DND-41 (cell line): ENCODE data around the gene CWH43.
"Not testable (repeated sequence)": the region's sequence is repeated elsewhere in the genome, so short reads cannot be mapped to it uniquely, and the experiment has no call there.

Experiments used
- ATAC-seq: fragments of 200-7000 bp; cut with Tn5 transposase; 3 replicates; pipeline ENCODE4 v1.9.1; 2021; ENCODE audit warnings: low read depth; ENCODE audit not compliant: insufficient read depth
- DNase-seq: peaks from one replicate; pipeline ENCODE4 v3.0.0-alpha.2; 2020
- H2AFZ ChIP-seq: 2 replicates; pipeline ENCODE4 v1.6.0; 2012; ENCODE audit warnings: low read depth, low read length
- H3K27ac ChIP-seq: 2 replicates; pipeline ENCODE4 v1.5.1; 2012; ENCODE audit warnings: low read length, inconsistent platforms
- H3K27me3 ChIP-seq: fragments of 200-600 bp; sonication (generic); 2 replicates; pipeline ENCODE4 v1.6.0; 2012; ENCODE audit warnings: low read length, mild to moderate bottlenecking, inconsistent platforms; ENCODE audit not compliant: insufficient read depth, poor library complexity
- H3K36me3 ChIP-seq: 2 replicates; pipeline ENCODE4 v1.5.1; 2012; ENCODE audit warnings: low read length, inconsistent platforms; ENCODE audit not compliant: insufficient read depth
- H3K4me1 ChIP-seq: 2 replicates; pipeline ENCODE4 v1.5.1; 2012; ENCODE audit warnings: mild to moderate bottlenecking, low read length; ENCODE audit not compliant: insufficient read depth
- H3K4me2 ChIP-seq: 2 replicates; pipeline ENCODE4 v1.6.0; 2012; ENCODE audit warnings: mild to moderate bottlenecking, moderate library complexity, low read length, inconsistent platforms; ENCODE audit not compliant: insufficient read depth
- H3K4me3 ChIP-seq, 2 experiments: fragments of 200-600 bp in 1 of 2; shearing (Covaris generic) in 1 of 2; 2 replicates each; pipeline ENCODE4 v1.5.1; 2012 to 2016; ENCODE audit warnings: inconsistent platforms in 2 of 2, low read length in 2 of 2, mild to moderate bottlenecking in 2 of 2, low read depth in 1 of 2, moderate library complexity in 1 of 2
- H3K79me2 ChIP-seq: 2 replicates; pipeline ENCODE4 v1.6.0; 2012; ENCODE audit warnings: low read length, inconsistent platforms; ENCODE audit not compliant: insufficient read depth
- H3K9ac ChIP-seq: 2 replicates; pipeline ENCODE4 v1.6.0; 2012; ENCODE audit warnings: low read depth, mild to moderate bottlenecking, inconsistent platforms, low read length, moderate library complexity
- H3K9me3 ChIP-seq: 2 replicates; pipeline ENCODE4 v1.5.1; 2012; ENCODE audit warnings: low read length, moderate library complexity, mild to moderate bottlenecking, inconsistent platforms; ENCODE audit not compliant: insufficient read depth, severe bottlenecking
- H4K20me1 ChIP-seq: 2 replicates; pipeline ENCODE4 v1.6.0; 2012; ENCODE audit warnings: low read length; ENCODE audit not compliant: insufficient read depth
- CTCF ChIP-seq: IDR thresholded peaks from 2 replicates; pipeline ENCODE4 v1.5.1; 2012; ENCODE audit warnings: borderline replicate concordance, low read length, moderate library complexity, mild to moderate bottlenecking; ENCODE audit not compliant: poor library complexity, severe bottlenecking; ENCODE audit errors: extremely low read depth
- EZH2 ChIP-seq: IDR thresholded peaks from 3 replicates; pipeline ENCODE4 v1.6.1; 2012; ENCODE audit warnings: borderline replicate concordance, low read depth, mild to moderate bottlenecking, moderate library complexity, low read length, inconsistent platforms; ENCODE audit not compliant: severe bottlenecking

CWH43 gene

GRCh38 chr4:48949518-48950219, 36.4 kb upstream of the CWH43 start:
- no peak for TF ChIP-seq CTCF
- TF ChIP-seq EZH2 = no peak
- H4K20me1 ChIP-seq = no peaks in the 10 kb centered on the region
- no peak for DNase-seq
- no peak overlapping the region for H3K4me3 ChIP-seq
- H3K27ac ChIP-seq = no peak overlapping the region
- ATAC-seq = no peak
- no peaks in the 10 kb centered on the region for H3K4me1 ChIP-seq
- no peak overlapping the region for H3K4me2 ChIP-seq
- no peak overlapping the region for H3K9ac ChIP-seq
- no peaks in the 10 kb centered on the region for H3K9me3 ChIP-seq
- H3K27me3 ChIP-seq = no peaks in the 10 kb centered on the region
- no peak overlapping the region for H2AFZ ChIP-seq
- H3K36me3 ChIP-seq = no peaks in the 10 kb centered on the region
- H3K79me2 ChIP-seq = no peaks in the 10 kb centered on the region

- Histone ChIP-seq H3K27me3 (peaks cover 2% of the 10 kb centered on the region), H2AFZ (no peak overlapping the region), H3K79me2 (no peaks in the 10 kb centered on the region), H3K36me3 (no peaks in the 10 kb centered on the region), H3K4me3 (no peak overlapping the region), H4K20me1 (no peaks in the 10 kb centered on the region), H3K9ac (no peak overlapping the region), H3K4me2 (no peak overlapping the region), H3K27ac (no peak overlapping the region), H3K4me1 (no peaks in the 10 kb centered on the region), H3K9me3 (no peaks in the 10 kb centered on the region)
- no peak for DNase-seq
- no peak for ATAC-seq
- TF ChIP-seq CTCF = no peak
- no peak for TF ChIP-seq EZH2
Measured at GRCh38 chr4:48954314-48954713, 31.8 kb upstream of the CWH43 start.

GRCh38 chr4:48957366-48957765, 28.7 kb upstream of the CWH43 start:
- H3K9me3 ChIP-seq, H3K36me3 ChIP-seq, DNase-seq, H3K27ac ChIP-seq, H2AFZ ChIP-seq, H3K4me2 ChIP-seq, H4K20me1 ChIP-seq, H3K9ac ChIP-seq, H3K4me1 ChIP-seq, ATAC-seq, H3K79me2 ChIP-seq, H3K27me3 ChIP-seq, H3K4me3 ChIP-seq: not testable (repeated sequence)

- no peak for ATAC-seq
- Histone ChIP-seq H3K9me3 (no peaks in the 10 kb centered on the region), H2AFZ (no peak overlapping the region), H3K36me3 (no peaks in the 10 kb centered on the region), H3K9ac (no peak overlapping the region), H3K4me3 (no peak overlapping the region), H3K4me1 (no peaks in the 10 kb centered on the region), H3K27me3 (peaks cover 2% of the 10 kb centered on the region), H3K27ac (no peak overlapping the region), H4K20me1 (no peaks in the 10 kb centered on the region), H3K79me2 (no peaks in the 10 kb centered on the region), H3K4me2 (no peak overlapping the region)
- no peak for TF ChIP-seq CTCF
- TF ChIP-seq EZH2 = no peak
- no peak for DNase-seq
Measured at GRCh38 chr4:48958582-48958981, 27.5 kb upstream of the CWH43 start.
